ENCODE measurements around the gene OPN1MW3. TPM values are rescaled to one million over a fixed set of nuclear protein-coding genes. Genes with fewer than 3 reads are reported as not detected.
"Not testable (repeated sequence)": the region's sequence is repeated elsewhere in the genome, so short reads cannot be mapped to it uniquely, and the experiment has no call there.

OPN1MW3 gene
- total RNA-seq, 4 donors from 2014 or later, result not detected

DNA sequence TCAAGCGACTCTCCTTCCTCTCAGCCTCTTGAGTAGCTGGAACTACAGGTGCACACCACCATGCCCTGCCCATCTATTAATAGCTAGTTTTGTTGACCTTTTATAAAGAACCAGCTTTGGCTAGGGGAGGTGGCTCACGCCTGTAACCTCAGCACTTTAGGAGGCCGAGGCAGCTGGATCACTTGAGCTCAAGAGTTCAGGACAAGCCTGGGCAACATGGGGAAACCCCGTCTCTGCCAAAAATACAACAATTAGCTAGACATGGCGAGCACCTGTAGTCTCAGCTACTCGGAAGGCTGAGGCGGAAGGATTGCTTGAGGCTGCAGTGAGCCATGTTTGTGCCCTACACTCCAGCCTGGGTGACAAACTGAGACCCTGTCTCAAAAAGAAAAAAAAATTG, 40.9 kb downstream of the OPN1MW3 start:
- no peak overlapping the region for H3K27ac ChIP-seq
- TF ChIP-seq, protein P1, sequence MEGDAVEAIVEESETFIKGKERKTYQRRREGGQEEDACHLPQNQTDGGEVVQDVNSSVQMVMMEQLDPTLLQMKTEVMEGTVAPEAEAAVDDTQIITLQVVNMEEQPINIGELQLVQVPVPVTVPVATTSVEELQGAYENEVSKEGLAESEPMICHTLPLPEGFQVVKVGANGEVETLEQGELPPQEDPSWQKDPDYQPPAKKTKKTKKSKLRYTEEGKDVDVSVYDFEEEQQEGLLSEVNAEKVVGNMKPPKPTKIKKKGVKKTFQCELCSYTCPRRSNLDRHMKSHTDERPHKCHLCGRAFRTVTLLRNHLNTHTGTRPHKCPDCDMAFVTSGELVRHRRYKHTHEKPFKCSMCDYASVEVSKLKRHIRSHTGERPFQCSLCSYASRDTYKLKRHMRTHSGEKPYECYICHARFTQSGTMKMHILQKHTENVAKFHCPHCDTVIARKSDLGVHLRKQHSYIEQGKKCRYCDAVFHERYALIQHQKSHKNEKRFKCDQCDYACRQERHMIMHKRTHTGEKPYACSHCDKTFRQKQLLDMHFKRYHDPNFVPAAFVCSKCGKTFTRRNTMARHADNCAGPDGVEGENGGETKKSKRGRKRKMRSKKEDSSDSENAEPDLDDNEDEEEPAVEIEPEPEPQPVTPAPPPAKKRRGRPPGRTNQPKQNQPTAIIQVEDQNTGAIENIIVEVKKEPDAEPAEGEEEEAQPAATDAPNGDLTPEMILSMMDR (IDR thresholded peaks at IDR 0.05), result no peak
- TF ChIP-seq POLR2A (IDR thresholded peaks at IDR 0.05), result no peak

DNA sequence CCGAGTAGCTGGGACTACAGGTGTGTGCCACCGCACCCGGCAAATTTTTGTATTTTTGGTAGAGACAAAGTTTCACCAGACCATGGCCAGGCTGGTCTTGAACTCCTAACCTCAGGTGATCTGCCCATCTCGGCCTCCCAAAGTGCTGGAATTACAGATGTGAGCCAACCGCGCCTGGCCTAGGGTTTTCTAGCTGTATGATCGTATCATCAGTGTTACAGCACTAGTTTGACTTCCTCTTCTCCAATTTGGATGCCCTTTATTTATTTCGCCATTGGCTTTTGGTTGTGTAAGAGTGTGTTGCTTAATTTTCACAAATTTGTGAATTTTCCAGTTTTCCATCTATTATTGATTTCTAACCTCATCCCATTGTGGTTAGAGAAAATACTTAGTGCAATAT, 43.4 kb downstream of the OPN1MW3 start:
- TF ChIP-seq, protein P1 (IDR thresholded peaks at IDR 0.05), result no peak
- no peak for TF ChIP-seq POLR2A (IDR thresholded peaks at IDR 0.05)
- no peaks in the 10 kb centered on the region for H3K4me1 ChIP-seq
- peaks cover 0 to 3% (median 0%) of the 10 kb centered on the region in 4 donors for H3K9me3 ChIP-seq
- no peaks in the 10 kb centered on the region for H3K27me3 ChIP-seq
- H3K4me3 ChIP-seq, result no peak overlapping the region
- no peak overlapping the region for H3K27ac ChIP-seq
- DNase-seq, result no peak
- no peaks in the 10 kb centered on the region for H3K36me3 ChIP-seq

More for the DNA sequence above, 40.9 kb downstream of the OPN1MW3 start:
- Histone ChIP-seq H3K36me3 (no peaks in the 10 kb centered on the region), H3K4me1 (no peaks in the 10 kb centered on the region), H3K9me3 (peaks cover 0 to 3% (median 0%) of the 10 kb centered on the region in 4 donors), H3K27me3 (no peaks in the 10 kb centered on the region), H3K4me3 (no peak overlapping the region)
- peak in 2 of 3 donors; percentile 38 to 54 for DNase-seq

DNA sequence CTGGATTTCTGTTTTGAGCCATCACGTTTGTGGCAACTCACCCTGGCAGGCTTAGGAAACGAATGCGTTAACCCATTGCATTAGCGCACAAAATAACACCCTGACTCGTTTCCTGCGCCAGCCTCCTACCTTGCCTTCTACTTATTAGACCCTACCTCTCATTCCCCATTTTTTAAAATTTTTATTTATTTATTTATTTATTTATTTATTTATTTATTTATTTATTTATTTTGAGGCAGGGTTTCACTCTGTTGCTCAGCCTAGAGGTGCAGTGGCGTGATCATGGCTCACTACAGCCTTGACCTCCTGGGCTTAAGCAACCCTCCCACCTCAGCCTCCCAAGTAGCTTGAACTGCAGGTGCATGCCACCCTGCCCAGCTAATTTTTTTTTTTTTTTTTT, 45.6 kb downstream of the OPN1MW3 start:
- DNase-seq, H3K27ac ChIP-seq, H3K36me3 ChIP-seq, H3K4me1 ChIP-seq, H3K27me3 ChIP-seq, H3K4me3 ChIP-seq, H3K9me3 ChIP-seq: not testable (repeated sequence)

DNA sequence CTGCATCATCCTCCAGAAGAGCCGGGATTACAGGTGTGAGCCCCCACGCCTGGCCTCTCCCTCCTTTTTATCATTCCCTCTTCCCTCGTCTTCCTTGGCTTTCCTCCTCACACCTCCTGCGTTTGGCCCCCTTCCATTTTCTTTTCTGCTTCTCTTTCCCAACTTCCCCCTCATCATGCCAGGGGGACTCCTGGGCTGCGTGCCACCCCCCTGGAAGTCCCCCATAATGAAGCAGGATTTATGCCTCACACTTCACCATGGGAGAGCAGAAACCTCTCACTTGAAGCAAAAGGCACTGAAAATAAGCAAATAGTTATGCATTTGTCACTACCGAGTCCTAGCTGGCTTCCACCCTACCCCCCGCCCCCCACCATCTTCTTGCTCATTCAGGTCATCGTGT, 46.1 kb downstream of the OPN1MW3 start:
- Histone ChIP-seq H3K9me3 (no peaks in the 10 kb centered on the region), H3K4me3 (no peak overlapping the region), H3K27me3 (no peaks in the 10 kb centered on the region), H3K4me1 (no peaks in the 10 kb centered on the region), H3K27ac (no peak overlapping the region), H3K36me3 (no peaks in the 10 kb centered on the region)
- TF ChIP-seq POLR2A (IDR thresholded peaks at IDR 0.05), result no peak
- TF ChIP-seq, protein P1 (IDR thresholded peaks at IDR 0.05), result no peak
- no peak for DNase-seq

DNA sequence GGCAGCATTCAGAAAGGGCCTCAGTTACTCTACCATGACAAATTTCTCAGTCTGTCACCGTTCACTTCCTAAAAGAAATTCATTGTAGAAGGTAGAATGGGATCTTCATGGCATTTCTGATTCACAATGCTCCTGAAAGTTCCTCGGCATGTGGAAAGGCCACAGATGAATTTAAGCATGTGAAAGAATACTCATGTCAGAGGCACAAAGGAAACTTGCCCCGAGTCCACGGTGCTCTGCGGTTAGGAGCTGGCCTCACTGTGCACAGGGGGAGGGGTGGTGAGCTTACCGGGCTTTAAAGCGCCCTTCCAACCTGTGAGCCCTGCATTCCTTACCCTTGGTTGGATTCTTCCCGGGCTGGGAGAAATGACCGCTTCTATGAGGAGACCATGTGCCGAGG, 47.5 kb downstream of the OPN1MW3 start:
- H3K9me3 ChIP-seq, result no peaks in the 10 kb centered on the region
- DNase-seq, result no peak
- H3K27ac ChIP-seq, result no peak overlapping the region
- H3K36me3 ChIP-seq, result no peaks in the 10 kb centered on the region
- no peaks in the 10 kb centered on the region for H3K27me3 ChIP-seq
- no peak overlapping the region for H3K4me3 ChIP-seq
- TF ChIP-seq, protein P1 (IDR thresholded peaks at IDR 0.05), result no peak
- TF ChIP-seq POLR2A (IDR thresholded peaks at IDR 0.05), result no peak
- H3K4me1 ChIP-seq, result no peaks in the 10 kb centered on the region

DNA sequence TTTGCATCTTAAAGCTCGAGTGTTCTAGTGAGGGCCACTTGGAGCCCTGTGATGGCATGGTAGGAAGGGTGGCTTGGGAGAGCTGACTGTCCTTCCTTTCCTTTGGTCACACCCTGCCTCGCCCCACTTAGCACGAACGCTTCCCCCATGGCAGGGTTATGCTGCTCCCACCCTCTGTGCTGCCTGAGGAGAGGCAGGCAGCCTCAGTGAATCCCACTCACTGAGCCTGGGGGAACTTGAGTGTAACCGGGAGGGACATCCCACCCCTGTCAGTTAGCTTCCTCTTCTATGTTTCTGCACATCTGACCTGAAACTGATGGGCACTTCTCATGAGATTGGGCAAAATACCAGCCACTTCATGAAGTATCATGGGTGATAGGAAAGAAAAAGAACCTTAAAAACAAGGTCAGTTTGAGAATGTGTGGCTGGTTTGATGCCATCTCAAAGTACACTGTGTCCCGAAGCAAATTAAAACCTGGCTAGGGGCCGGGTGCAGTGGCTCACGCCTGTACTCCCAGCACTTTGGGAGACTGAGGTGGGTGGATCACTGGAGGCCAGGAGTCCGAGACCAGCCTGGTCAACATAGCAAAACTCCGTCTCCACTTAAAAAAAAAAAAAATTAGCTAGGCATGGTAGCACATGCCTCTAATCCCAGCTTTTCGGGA, 48.3 kb downstream of the OPN1MW3 start:
- Histone ChIP-seq H3K27ac (no peak overlapping the region), H3K4me1 (no peaks in the 10 kb centered on the region), H3K36me3 (no peaks in the 10 kb centered on the region), H3K9me3 (no peaks in the 10 kb centered on the region), H3K27me3 (no peaks in the 10 kb centered on the region), H3K4me3 (no peak overlapping the region)
- no peak for DNase-seq
- TF ChIP-seq POLR2A (IDR thresholded peaks at IDR 0.05), result no peak
- TF ChIP-seq, protein P1 (IDR thresholded peaks at IDR 0.05), result no peak
